ENCODE measurements around the gene DPYSL4. TPM values are rescaled to one million over a fixed set of nuclear protein-coding genes. Genes with fewer than 3 reads are reported as not detected.

The DPYSL4 gene
- total RNA-seq, 6 experiments from 2014 or later: 0.24 to 0.31 (median 0.25) TPM; not detected in 3

- H3K9me3 ChIP-seq: no peaks in the 10 kb centered on the region
- intact Hi-C loops (cut with DNase I): no loop called here
- TF ChIP-seq POLR2A (IDR thresholded peaks at IDR 0.05): no peak
- TF ChIP-seq, protein P1, sequence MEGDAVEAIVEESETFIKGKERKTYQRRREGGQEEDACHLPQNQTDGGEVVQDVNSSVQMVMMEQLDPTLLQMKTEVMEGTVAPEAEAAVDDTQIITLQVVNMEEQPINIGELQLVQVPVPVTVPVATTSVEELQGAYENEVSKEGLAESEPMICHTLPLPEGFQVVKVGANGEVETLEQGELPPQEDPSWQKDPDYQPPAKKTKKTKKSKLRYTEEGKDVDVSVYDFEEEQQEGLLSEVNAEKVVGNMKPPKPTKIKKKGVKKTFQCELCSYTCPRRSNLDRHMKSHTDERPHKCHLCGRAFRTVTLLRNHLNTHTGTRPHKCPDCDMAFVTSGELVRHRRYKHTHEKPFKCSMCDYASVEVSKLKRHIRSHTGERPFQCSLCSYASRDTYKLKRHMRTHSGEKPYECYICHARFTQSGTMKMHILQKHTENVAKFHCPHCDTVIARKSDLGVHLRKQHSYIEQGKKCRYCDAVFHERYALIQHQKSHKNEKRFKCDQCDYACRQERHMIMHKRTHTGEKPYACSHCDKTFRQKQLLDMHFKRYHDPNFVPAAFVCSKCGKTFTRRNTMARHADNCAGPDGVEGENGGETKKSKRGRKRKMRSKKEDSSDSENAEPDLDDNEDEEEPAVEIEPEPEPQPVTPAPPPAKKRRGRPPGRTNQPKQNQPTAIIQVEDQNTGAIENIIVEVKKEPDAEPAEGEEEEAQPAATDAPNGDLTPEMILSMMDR (IDR thresholded peaks at IDR 0.05): no peak
- no peak overlapping the region for H3K27ac ChIP-seq
- 92% methylated on average over 2 of the region's 21 CpGs for WGBS (ENCODE audit: insufficient coverage, low coverage, low lambda C conversion rate, missing lambda C conversion rate)
- no peak overlapping the region for H3K4me3 ChIP-seq
- no peaks in the 10 kb centered on the region for H3K27me3 ChIP-seq
- H3K36me3 ChIP-seq: no peaks in the 10 kb centered on the region
- DNase-seq (no peak), ATAC-seq (no peak)
- no peaks in the 10 kb centered on the region for H3K4me1 ChIP-seq
Observed at GRCh38 chr10:132230557-132231210, 43.9 kb downstream of the DPYSL4 start.

GRCh38 chr10:132231656-132232022 lies 44.9 kb downstream of the DPYSL4 start:
- H3K36me3 ChIP-seq: no peaks in the 10 kb centered on the region
- H3K27me3 ChIP-seq: no peaks in the 10 kb centered on the region
- H3K4me3 ChIP-seq: no peak overlapping the region
- DNase-seq (no peak), ATAC-seq (no peak)
- H3K9me3 ChIP-seq: no peaks in the 10 kb centered on the region
- 79% methylated on average over 2 of the region's 13 CpGs for WGBS (ENCODE audit: insufficient coverage, low coverage, low lambda C conversion rate, missing lambda C conversion rate)
- H3K27ac ChIP-seq: no peak overlapping the region
- TF ChIP-seq POLR2A (IDR thresholded peaks at IDR 0.05): no peak
- TF ChIP-seq, protein P1 (IDR thresholded peaks at IDR 0.05): no peak
- intact Hi-C loops (cut with DNase I): no loop called here
- H3K4me1 ChIP-seq: no peaks in the 10 kb centered on the region

DNA sequence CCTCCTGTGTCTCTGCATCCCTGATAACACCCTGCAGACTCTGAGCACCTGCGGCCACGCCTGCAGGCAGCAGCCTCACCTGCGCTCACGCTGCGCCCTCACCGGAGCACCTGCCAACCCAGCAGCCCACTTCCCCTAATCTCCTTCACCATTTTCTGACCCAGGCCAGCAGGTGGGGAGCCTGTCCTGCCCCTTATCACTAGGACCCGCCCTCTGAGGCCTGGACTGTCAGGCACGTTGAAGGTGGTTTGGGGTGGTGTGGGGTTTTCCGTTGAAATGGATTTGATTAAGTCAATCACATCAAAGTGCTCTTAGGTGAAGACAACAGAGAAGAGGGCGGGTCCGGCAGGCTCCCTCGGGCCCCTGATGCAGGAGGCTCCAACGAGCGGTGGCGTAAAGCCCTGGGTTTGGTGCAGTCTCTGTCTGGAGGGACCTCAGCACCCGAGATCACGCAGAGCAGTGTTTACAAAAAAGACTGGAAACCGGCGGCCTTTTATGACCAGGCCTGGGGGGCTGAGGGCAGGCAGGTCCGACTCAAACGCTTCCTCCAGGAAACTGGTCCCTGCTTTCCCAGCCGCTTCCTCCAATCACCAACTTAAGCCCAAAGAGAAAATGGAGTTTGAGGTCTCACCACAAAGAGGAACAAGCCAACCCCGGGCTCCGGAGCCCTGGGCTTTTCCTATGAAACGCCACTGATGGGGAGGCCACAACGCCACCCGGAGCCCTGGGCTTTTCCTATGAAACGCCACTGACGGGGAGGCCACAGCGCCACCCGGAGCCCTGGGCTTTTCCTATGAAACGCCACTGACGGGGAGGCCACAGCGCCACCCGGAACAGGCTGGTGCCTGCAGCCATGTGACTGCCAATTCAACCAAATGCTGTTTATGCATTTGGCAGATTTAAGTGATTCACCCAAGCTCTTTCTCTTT lies 45.5 kb downstream of the DPYSL4 start:
- no peaks in the 10 kb centered on the region for H3K27me3 ChIP-seq
- DNase-seq: no peak
- peak in 3 of 4 donors; percentile 20 to 47 (median 39) for ATAC-seq
- no peaks in the 10 kb centered on the region for H3K4me1 ChIP-seq
- intact Hi-C loops (cut with DNase I): no loop called here
- no peak overlapping the region for H3K27ac ChIP-seq
- H3K36me3 ChIP-seq: no peaks in the 10 kb centered on the region
- no peak for TF ChIP-seq POLR2A (IDR thresholded peaks at IDR 0.05)
- no peak overlapping the region for H3K4me3 ChIP-seq
- WGBS (ENCODE audit: insufficient coverage, low coverage, low lambda C conversion rate, missing lambda C conversion rate): 30% methylated on average over 3 of the region's 35 CpGs
- no peaks in the 10 kb centered on the region for H3K9me3 ChIP-seq

DNA sequence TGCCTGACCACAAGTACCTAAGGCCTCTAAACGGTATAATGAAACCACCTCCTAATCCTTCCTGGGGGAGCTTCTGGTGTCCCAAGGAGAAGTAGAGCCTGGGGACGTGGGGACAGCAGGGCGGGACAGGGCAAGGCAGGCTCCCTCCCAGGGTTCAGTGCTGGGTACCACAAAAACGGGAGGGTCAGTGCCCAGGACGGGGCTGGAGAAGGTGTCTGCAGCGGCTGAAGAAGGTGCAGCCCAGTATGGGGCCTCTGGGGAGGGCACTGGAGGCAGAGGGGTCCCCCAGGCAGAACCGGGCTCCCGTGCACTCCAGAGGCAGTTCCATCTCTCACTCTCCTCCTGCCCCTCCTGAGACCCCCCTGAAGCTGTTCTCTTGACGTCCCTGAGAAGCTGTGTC lies 46.2 kb downstream of the DPYSL4 start:
- intact Hi-C loops (cut with DNase I): no loop called here

More for the DNA sequence above, 46.2 kb downstream of the DPYSL4 start:
- Histone ChIP-seq H3K4me3 (no peak overlapping the region), H3K27ac (no peak overlapping the region), H3K36me3 (no peaks in the 10 kb centered on the region), H3K27me3 (no peaks in the 10 kb centered on the region), H3K9me3 (no peaks in the 10 kb centered on the region), H3K4me1 (no peaks in the 10 kb centered on the region)
- TF ChIP-seq, protein P1 (IDR thresholded peaks at IDR 0.05): no peak
- TF ChIP-seq POLR2A (IDR thresholded peaks at IDR 0.05): no peak
- ATAC-seq (no peak), DNase-seq (no peak)
- 60% methylated on average over 1 of the region's 9 CpGs for WGBS (ENCODE audit: insufficient coverage, low coverage, low lambda C conversion rate, missing lambda C conversion rate)

Measured in right lobe of liver (tissue), 6 donors.